Measurements from ENCODE around the gene ZNF217.
A peak's percentile ranks its signal among the peaks of the same experiment; 100 is the strongest.
"Not testable (repeated sequence)": the region's sequence is repeated elsewhere in the genome, so short reads cannot be mapped to it uniquely, and the experiment has no call there.

ZNF217 gene

DNA sequence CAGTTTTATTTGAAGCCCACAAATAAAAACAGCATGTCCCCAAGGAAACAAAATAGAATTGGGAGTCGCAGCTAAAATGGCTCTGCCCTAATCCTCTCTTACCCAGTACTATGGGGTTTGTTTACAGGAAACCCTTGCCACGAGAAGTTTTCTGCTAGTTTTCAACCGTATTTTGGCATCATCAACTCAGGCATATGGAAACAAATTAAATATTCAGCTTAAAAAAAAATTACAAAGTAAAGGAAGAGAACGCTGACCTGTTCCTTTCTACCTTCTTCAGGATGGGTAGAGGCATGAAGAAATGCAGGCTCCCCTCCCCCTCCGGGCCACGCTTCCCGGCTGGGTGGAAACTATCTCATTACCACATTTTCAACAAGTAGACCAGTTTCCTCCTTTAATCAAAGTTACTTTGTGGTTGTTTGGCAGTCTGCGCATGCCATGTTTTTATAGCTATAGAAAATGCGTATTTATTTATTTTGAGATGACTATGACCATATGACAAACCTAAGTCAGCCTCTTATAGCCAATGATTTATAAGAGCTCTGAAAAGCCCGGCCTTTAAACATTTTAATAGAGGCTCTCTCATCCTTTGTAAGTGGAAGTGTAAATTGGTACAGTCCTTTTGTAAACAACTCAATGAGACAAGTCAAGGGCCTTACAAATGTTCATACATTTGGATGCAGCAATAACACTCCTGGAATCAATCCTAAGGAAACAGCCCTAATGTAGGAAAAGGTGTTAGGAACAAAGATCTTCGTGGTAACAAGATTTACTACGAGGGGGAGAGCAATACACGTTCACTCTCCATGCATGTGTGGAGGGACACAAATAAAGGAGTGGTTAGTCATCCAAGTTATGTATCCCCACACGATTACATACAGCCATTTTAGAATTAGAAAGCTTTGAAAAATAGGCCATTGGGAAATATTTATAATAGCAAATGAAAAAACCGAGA is 16.1 kb upstream of the ZNF217 start:
- in situ Hi-C loops (cut with HindIII; ENCODE audit: low pct_ligation_motif_present, low sequenced_read_pairs): no loop called here
- no peak for DNase-seq
- no peak overlapping the region for H3K4me3 ChIP-seq (ENCODE audit: low read depth, low read length)
- no peaks in the 10 kb centered on the region for H3K27me3 ChIP-seq (replicated peaks)
- H3K27ac ChIP-seq: peak overlapping the region; percentile 56
- no peaks in the 10 kb centered on the region for H3K36me3 ChIP-seq (replicated peaks)
- TF ChIP-seq CTCF (IDR thresholded peaks at IDR 0.05; ENCODE audit: low read depth, low read length, missing control alignments): no peak

DNA sequence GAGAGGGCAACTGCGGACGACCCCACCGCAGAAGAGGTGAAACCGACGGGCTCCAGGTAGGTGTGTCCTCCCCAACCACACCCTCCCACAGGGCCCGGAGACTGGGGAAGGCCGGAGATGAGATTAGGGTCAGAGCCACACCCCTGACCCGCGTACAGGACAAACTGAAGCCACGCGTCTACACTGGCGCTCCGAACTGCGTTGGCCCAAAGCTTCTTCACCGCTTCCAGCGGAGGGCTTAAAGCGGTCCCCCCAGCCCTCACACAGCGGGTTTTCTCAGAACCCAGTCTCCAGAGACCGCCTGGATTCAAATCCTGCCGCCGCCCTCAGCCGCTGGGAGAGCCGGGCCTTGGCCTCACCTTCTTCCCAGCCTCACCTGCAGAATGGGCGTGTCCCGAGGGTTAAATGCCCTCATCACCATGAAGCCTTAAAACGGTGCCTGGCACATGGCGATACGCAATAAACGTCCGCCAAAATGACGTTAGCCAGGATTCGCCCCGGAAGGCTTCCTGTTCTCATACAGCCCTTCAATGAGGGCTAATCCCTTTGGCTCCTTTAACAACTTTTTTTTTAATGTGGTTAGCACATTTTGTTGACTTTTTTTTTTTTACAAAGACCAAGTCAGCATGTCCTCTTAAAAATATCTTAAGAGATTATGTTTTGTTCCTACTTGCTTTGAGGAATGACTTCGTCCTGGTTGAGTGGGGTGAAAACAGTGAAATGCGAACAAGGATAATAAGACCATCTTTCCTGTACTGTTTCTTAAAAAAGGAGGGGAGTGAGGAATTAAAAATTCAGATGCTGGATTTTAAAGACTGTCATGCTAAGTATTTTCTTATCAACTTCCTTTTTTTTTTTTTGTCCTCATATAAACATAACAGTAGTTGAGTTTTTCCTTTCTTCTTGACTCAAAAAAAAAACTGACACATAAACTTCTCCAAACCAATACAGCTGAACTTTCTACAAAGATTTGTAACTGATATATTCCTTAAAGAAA is 15.1 kb upstream of the ZNF217 start:
- in situ Hi-C loops (cut with HindIII; ENCODE audit: low pct_ligation_motif_present, low sequenced_read_pairs): no loop called here
- no peak overlapping the region for H3K4me3 ChIP-seq (ENCODE audit: low read depth, low read length)

GRCh38 chr20:53608071-53608455 is 14.4 kb upstream of the ZNF217 start:
- no peaks in the 10 kb centered on the region for H3K36me3 ChIP-seq (replicated peaks)
- H3K27me3 ChIP-seq (replicated peaks): no peaks in the 10 kb centered on the region
- in situ Hi-C loops (cut with HindIII; ENCODE audit: low pct_ligation_motif_present, low sequenced_read_pairs): no loop called here
- DNase-seq: no peak
- TF ChIP-seq CTCF (IDR thresholded peaks at IDR 0.05; ENCODE audit: low read depth, low read length, missing control alignments): no peak
- no peak overlapping the region for H3K27ac ChIP-seq
- no peak overlapping the region for H3K4me3 ChIP-seq (ENCODE audit: low read depth, low read length)

More for the DNA sequence above, 15.1 kb upstream of the ZNF217 start:
- no peak for TF ChIP-seq CTCF (IDR thresholded peaks at IDR 0.05; ENCODE audit: low read depth, low read length, missing control alignments)
- no peaks in the 10 kb centered on the region for H3K36me3 ChIP-seq (replicated peaks)
- DNase-seq: no peak
- H3K27me3 ChIP-seq (replicated peaks): no peaks in the 10 kb centered on the region
- H3K27ac ChIP-seq: peak overlapping the region; percentile 56

- in situ Hi-C loops (cut with HindIII; ENCODE audit: low pct_ligation_motif_present, low sequenced_read_pairs): no loop called here
These were observed 12.8 kb upstream of the ZNF217 start for GRCh38 chr20:53606364-53606985.

GRCh38 chr20:53605401-53605800 is 11.8 kb upstream of the ZNF217 start:
- H3K36me3 ChIP-seq (replicated peaks); H3K27me3 ChIP-seq (replicated peaks); in situ Hi-C loops (cut with HindIII; ENCODE audit: low pct_ligation_motif_present, low sequenced_read_pairs); H3K27ac ChIP-seq; DNase-seq; H3K4me3 ChIP-seq (ENCODE audit: low read depth, low read length): not testable (repeated sequence)

More at GRCh38 chr20:53606364-53606985, 12.8 kb upstream of the ZNF217 start:
- TF ChIP-seq CTCF (IDR thresholded peaks at IDR 0.05; ENCODE audit: low read depth, low read length, missing control alignments): no peak
- Histone ChIP-seq H3K36me3 (replicated peaks) (no peaks in the 10 kb centered on the region), H3K4me3 (ENCODE audit: low read depth, low read length) (no peak overlapping the region), H3K27ac (no peak overlapping the region), H3K27me3 (replicated peaks) (no peaks in the 10 kb centered on the region)
- peak; percentile 48 for DNase-seq

DNA sequence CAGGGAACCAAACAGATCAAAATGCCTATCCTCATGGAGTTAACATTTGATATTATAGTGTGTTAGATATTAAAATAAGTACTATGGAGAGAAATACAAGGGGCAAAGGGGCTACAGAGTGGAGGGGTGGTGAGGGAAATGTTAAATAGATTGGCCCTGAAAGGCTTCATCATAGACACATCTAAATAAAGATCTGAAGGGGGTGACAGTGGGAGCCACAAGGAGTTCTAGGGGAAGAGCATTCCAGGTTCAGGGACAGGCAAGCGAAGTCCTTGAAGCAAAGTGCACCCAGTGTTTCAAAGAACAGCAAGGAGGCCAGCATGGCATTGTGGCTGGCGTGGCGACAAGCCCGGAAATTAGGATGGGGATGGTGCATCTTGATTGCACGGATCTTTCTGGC is 11.2 kb upstream of the ZNF217 start:
- H3K27me3 ChIP-seq (replicated peaks); in situ Hi-C loops (cut with HindIII; ENCODE audit: low pct_ligation_motif_present, low sequenced_read_pairs); DNase-seq; H3K36me3 ChIP-seq (replicated peaks); H3K27ac ChIP-seq; H3K4me3 ChIP-seq (ENCODE audit: low read depth, low read length): not testable (repeated sequence)
